22Rv1 (cell line): ENCODE data around the gene ATP8B2.

Source experiments
- ZFX ChIP-seq: fragments of 450-650 bp; IDR thresholded peaks from 2 replicates; pipeline ENCODE4 v1.6.1; 2017; ENCODE audit warnings: antibody characterized with exemption, borderline replicate concordance
- TF ChIP-seq, protein P1 (sequence below): fragments of 450-650 bp; IDR thresholded peaks from 2 replicates; pipeline ENCODE4 v1.5.1; 2017; ENCODE audit warnings: mild to moderate bottlenecking

DNA sequence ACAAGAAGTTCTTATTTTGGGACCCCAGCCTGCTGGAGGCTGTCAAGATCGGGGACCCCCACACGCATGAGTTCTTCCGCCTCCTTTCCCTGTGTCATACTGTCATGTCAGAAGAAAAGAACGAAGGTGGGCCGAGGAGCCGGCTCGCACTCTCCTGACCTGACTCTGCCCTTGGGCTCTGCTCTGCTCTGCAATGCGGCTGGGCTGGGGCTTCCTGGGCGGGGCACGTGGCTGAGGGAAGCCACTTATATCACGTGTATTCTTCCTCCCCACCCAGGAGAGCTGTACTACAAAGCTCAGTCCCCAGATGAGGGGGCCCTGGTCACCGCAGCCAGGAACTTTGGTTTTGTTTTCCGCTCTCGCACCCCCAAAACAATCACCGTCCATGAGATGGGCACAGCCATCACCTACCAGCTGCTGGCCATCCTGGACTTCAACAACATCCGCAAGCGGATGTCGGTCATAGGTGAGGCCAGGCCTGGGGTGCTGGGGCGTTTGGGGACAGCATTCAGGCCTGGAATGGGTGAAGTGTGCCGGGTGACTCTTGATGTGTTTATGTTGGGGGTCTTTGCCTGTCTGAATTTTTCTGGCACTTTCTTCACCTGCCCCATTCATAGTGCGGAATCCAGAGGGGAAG lies 17.6 kb downstream of the ATP8B2 start:
- TF ChIP-seq, protein P1, sequence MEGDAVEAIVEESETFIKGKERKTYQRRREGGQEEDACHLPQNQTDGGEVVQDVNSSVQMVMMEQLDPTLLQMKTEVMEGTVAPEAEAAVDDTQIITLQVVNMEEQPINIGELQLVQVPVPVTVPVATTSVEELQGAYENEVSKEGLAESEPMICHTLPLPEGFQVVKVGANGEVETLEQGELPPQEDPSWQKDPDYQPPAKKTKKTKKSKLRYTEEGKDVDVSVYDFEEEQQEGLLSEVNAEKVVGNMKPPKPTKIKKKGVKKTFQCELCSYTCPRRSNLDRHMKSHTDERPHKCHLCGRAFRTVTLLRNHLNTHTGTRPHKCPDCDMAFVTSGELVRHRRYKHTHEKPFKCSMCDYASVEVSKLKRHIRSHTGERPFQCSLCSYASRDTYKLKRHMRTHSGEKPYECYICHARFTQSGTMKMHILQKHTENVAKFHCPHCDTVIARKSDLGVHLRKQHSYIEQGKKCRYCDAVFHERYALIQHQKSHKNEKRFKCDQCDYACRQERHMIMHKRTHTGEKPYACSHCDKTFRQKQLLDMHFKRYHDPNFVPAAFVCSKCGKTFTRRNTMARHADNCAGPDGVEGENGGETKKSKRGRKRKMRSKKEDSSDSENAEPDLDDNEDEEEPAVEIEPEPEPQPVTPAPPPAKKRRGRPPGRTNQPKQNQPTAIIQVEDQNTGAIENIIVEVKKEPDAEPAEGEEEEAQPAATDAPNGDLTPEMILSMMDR = no peak
- TF ChIP-seq ZFX = no peak
